ENCODE results near the gene USP14.

- TF ChIP-seq EZH2 (IDR thresholded peaks at IDR 0.05) (no peak), CTCF (IDR thresholded peaks at IDR 0.05 in 2 of 3, conservative IDR thresholded peaks at IDR 0.05 in 1 of 3; ENCODE audit: borderline replicate concordance in 1 of 3, insufficient read depth in 1 of 3, low read depth in 2 of 3, low read length in 2 of 3) (no peak), SRF (IDR thresholded peaks at IDR 0.05; ENCODE audit: low read depth) (no peak), REST (IDR thresholded peaks at IDR 0.05; ENCODE audit: low read depth) (no peak), SP1 (IDR thresholded peaks at IDR 0.05; ENCODE audit: low read depth) (no peak), YY1 (IDR thresholded peaks at IDR 0.05; ENCODE audit: extremely low read depth, insufficient replicate concordance, low read depth, low read length) (no peak), RAD21 (IDR thresholded peaks at IDR 0.05; ENCODE audit: low read depth) (no peak), POLR2AphosphoS5 (IDR thresholded peaks at IDR 0.05; ENCODE audit: low read depth, low read length) (no peak), ZBTB33 (IDR thresholded peaks at IDR 0.05; ENCODE audit: extremely low read depth, insufficient replicate concordance, low read length) (no peak)
Observed at GRCh38 chr18:240175-240574, 81.8 kb downstream of the USP14 start.
